ENCODE data around the gene ANKMY1. TPM values are rescaled to one million over a fixed set of nuclear protein-coding genes. Genes with fewer than 3 reads are reported as not detected.

Gene ANKMY1
- total and polyA plus RNA-seq, 2 of the 8 experiments (the other 6 are each of a cell fraction or from before 2014, with no cell fraction given) = 4.5 to 4.8 TPM

DNA sequence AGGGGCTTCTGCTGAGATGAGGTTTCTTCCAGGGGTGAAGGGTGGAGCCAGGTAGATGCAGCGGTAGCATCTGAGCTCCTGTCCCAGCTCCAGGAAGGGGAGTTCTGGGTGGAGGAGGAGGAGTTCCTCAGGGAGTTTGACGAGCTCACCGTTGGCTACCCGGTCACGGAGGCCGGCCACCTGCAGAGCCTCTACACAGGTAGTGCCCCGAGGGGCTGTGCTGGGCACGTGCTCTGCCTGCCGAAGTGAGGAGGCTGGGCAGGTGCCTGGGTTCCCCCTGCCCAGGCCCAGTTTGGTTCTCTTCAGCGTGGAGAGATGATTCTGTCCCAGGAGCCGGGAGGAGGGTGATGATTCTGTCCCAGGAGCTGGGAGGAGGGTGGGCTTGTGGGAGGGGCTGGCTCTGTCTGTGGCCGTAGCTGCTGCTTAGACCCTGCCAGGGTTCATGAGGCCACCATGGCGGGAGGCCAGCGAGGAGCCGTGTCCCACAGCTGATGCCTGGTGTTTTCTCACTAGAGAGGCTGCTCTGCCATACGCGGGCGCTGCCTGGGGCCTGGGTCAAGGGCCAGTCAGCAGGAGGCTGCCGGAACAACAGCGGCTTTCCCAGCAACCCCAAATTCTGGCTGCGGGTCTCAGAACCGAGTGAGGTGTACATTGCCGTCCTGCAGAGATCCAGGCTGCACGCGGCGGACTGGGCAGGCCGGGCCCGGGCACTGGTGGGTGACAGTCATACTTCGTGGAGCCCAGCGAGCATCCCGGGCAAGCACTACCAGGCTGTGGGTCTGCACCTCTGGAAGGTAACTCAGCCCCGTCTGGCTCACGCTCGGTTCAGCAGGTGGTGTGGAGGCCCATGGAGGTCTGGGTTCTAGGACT is 37.0 kb upstream of the ANKMY1 start:
- CTCF ChIA-PET (ENCODE audit: partially characterized antibody) = interaction anchor here (0.5 to 3.5 kb wide), 5 partner anchors 7 to 33 kb away, joined by 3 to 17 read pairs (median 5); partner anchors contain the start of gene CAPN10

More for the DNA sequence above, 37.0 kb upstream of the ANKMY1 start:
- H3K14ac ChIP-seq (ENCODE audit: insufficient read length) = no peak overlapping the region
- no peak overlapping the region for H3K18ac ChIP-seq (ENCODE audit: extremely low read depth, low read length)
- H4K91ac ChIP-seq (replicated peaks; ENCODE audit: insufficient read length, low read length) = no peak overlapping the region
- H4K20me1 ChIP-seq (replicated peaks in 1 of 2; ENCODE audit: control insufficient read depth in 1 of 2, insufficient read depth in 2 of 2, low read length in 2 of 2) = peaks cover 3 to 19% of the 10 kb centered on the region in 2 experiments
- H2AFZ ChIP-seq (ENCODE audit: low read length) = no peak overlapping the region
- 85% methylated on average over 25 of the region's 34 CpGs; no CpG with 5 or more reads in 1 of the 2 experiments for WGBS, 2 experiments (ENCODE audit: extremely low coverage in 1 of 2, insufficient coverage in 1 of 2, insufficient read length in 1 of 2, insufficient replicate concordance in 2 of 2, low coverage in 1 of 2, low lambda C conversion rate in 2 of 2, missing lambda C conversion rate in 1 of 2)
- no peak overlapping the region for H3K23ac ChIP-seq (ENCODE audit: insufficient read length)
- no peak overlapping the region for H3K4me2 ChIP-seq (ENCODE audit: insufficient read depth in 1 of 2, low read depth in 2 of 2, low read length in 2 of 2)
- H3K27me3 ChIP-seq (replicated peaks in 1 of 4; ENCODE audit: control insufficient read depth in 3 of 4, extremely low read depth in 1 of 4, insufficient read depth in 3 of 4, low read length in 3 of 4) = no peaks in the 10 kb centered on the region
- no peak overlapping the region for H2BK120ac ChIP-seq (replicated peaks; ENCODE audit: low read depth, low read length)
- H2AK5ac ChIP-seq (ENCODE audit: low read depth, low read length) = no peak overlapping the region
- no peak overlapping the region for H2BK15ac ChIP-seq (ENCODE audit: low read length)
- H3K4ac ChIP-seq (replicated peaks; ENCODE audit: insufficient read length, low read depth, low read length) = no peak overlapping the region
- H3K79me2 ChIP-seq (ENCODE audit: control insufficient read depth in 1 of 2, insufficient read depth in 2 of 2, low read length in 2 of 2) = peaks cover 0 to 7% of the 10 kb centered on the region in 2 experiments; a peak in 1 of 4 replicates
- H3K9ac ChIP-seq (replicated peaks in 1 of 4; ENCODE audit: extremely low read depth in 1 of 4, low read depth in 3 of 4, low read length in 3 of 4) = no peak overlapping the region
- no peak for TF ChIP-seq HDAC2 (IDR thresholded peaks at IDR 0.05; ENCODE audit: borderline replicate concordance in 1 of 2, low read depth in 2 of 2, low read length in 2 of 2)
- no peak for TF ChIP-seq POLR2AphosphoS5 (IDR thresholded peaks at IDR 0.05; ENCODE audit: low read depth, low read length)
- no peak for TF ChIP-seq BRCA1 (IDR thresholded peaks at IDR 0.05; ENCODE audit: low read depth, low read length)
- no peak for TF ChIP-seq SRF (IDR thresholded peaks at IDR 0.05; ENCODE audit: low read depth, low read length)
- no peak for TF ChIP-seq ZNF274 (IDR thresholded peaks at IDR 0.05; ENCODE audit: borderline replicate concordance, extremely low read depth, low read length)
- TF ChIP-seq KDM1A (IDR thresholded peaks at IDR 0.05; ENCODE audit: borderline replicate concordance, low read length) = no peak
- no peak for TF ChIP-seq SIRT6 (IDR thresholded peaks at IDR 0.05; ENCODE audit: low read length)
- no peaks in the 10 kb centered on the region for H3K4me1 ChIP-seq (replicated peaks in 1 of 4; ENCODE audit: control insufficient read depth in 3 of 4, insufficient read depth in 4 of 4, low read length in 3 of 4)
- H4K5ac ChIP-seq (ENCODE audit: insufficient read length, low read depth, low read length) = no peak overlapping the region
- DNase-seq (ENCODE audit: low read depth in 1 of 2, low spot score in 2 of 2) = no peak
- H2BK12ac ChIP-seq (ENCODE audit: low read depth, low read length) = no peak overlapping the region
- H2BK20ac ChIP-seq (ENCODE audit: low read length) = no peak overlapping the region
- H3K56ac ChIP-seq (replicated peaks; ENCODE audit: insufficient read length, low read depth, low read length) = no peak overlapping the region
- no peaks in the 10 kb centered on the region for H3K9me3 ChIP-seq (ENCODE audit: insufficient read depth in 2 of 2, low read depth in 1 of 2, low read length in 1 of 2)
- no peak overlapping the region for H2BK5ac ChIP-seq (ENCODE audit: low read depth, low read length)
- H3K79me1 ChIP-seq (ENCODE audit: low read depth, low read length) = peaks cover 4% of the 10 kb centered on the region
- POLR2A ChIA-PET (ENCODE audit: partially characterized antibody) = interaction anchor here (1.0 to 2.1 kb wide), 2 partner anchors 9 to 120 kb away, joined by 3 to 13 read pairs; partner anchors contain the start of gene CAPN10
- no peak overlapping the region for H3K4me3 ChIP-seq (ENCODE audit: extremely low read depth in 1 of 4, insufficient read depth in 2 of 4, low read depth in 3 of 4, low read length in 4 of 4)
- H3K23me2 ChIP-seq (ENCODE audit: low read depth, low read length) = no peaks in the 10 kb centered on the region
- FAIRE-seq = no peak
- peaks cover 0 to 12% (median 8%) of the 10 kb centered on the region in 4 experiments; a peak in 4 of 8 replicates for H3K36me3 ChIP-seq (ENCODE audit: control insufficient read depth in 2 of 4, insufficient read depth in 4 of 4, low read length in 3 of 4)
- no peak overlapping the region for H4K8ac ChIP-seq (ENCODE audit: extremely low read depth, insufficient read depth, low read length)
- H3K27ac ChIP-seq (ENCODE audit: low read depth, low read length) = no peak overlapping the region
